Endothelial cell of umbilical vein (primary cell): ENCODE measurements around the gene RFFL. TPM values are rescaled to one million over a fixed set of nuclear protein-coding genes. Genes with fewer than 3 reads are reported as not detected.

Source experiments
- BruUV-seq: library from RNA; stranded (reverse); fragments of 400-500 nt; replicated peaks from 2 replicates; lab custom pipeline; 2021; lab: Mats Ljungman, UMichigan
- CTCF ChIA-PET: fragments of 300-600, 350-600 bp; sonication (Branson Sonifier 250); formaldehyde crosslinking; loops from one replicate; lab custom pipeline; 2021; ENCODE audit warnings: antibody characterized with exemption, inconsistent platforms; lab: Charles Lee
- POLR2A ChIA-PET: fragments of 300-600, 350-600 bp; sonication (Branson Sonifier 250); formaldehyde crosslinking; loops from one replicate; lab custom pipeline; 2021; ENCODE audit warnings: antibody characterized with exemption, inconsistent platforms; lab: Charles Lee
- DNase-seq: peaks from one replicate; pipeline ENCODE4 v3.0.0-alpha.2; 2011; ENCODE audit warnings: low read depth, low spot score
- FAIRE-seq: peaks from 2 replicates; lab custom pipeline; 2011; peaks lifted over from hg19 to GRCh38; lab: Jason Lieb, UNC
- H2AFZ ChIP-seq: 2 replicates; pipeline ENCODE4 v1.6.0; 2012; ENCODE audit warnings: low read depth, low read length, control low read depth, inconsistent platforms
- H3K27ac ChIP-seq: 2 replicates; pipeline ENCODE4 v1.5.1; 2011; ENCODE audit warnings: low read depth, mild to moderate bottlenecking, control low read depth, low read length, moderate library complexity; ENCODE audit not compliant: insufficient read depth
- H3K27me3 ChIP-seq, 2 experiments: 2 replicates each; pipeline versions ENCODE4 v1.6.0 to v1.6.1; 2011; ENCODE audit warnings: low read length in 2 of 2, mixed read lengths in 1 of 2; ENCODE audit not compliant: control insufficient read depth in 2 of 2, insufficient read depth in 2 of 2
- H3K36me3 ChIP-seq, 2 experiments: 2 replicates in 1 of 2; 3 replicates in 1 of 2; pipeline ENCODE4 v1.5.1; 2011; ENCODE audit warnings: low read length in 2 of 2, mild to moderate bottlenecking in 1 of 2, moderate library complexity in 1 of 2; ENCODE audit not compliant: control insufficient read depth in 2 of 2, insufficient read depth in 2 of 2; ENCODE audit errors: extremely low read depth in 1 of 2
- H3K4me1 ChIP-seq: 3 replicates; pipeline ENCODE4 v1.5.1; 2011; ENCODE audit warnings: mild to moderate bottlenecking, low read length; ENCODE audit not compliant: control insufficient read depth, insufficient read depth; ENCODE audit errors: extremely low read depth
- H3K4me2 ChIP-seq: 2 replicates; pipeline ENCODE4 v1.6.1; 2011; ENCODE audit warnings: low read length, control low read depth, mixed read lengths; ENCODE audit not compliant: insufficient read depth
- H3K4me3 ChIP-seq, 3 experiments: fragments of 200-600 bp in 1 of 3; sonication (generic), shearing (Covaris generic) in 1 of 3; replicated peaks in 1 of 3; 2 replicates each; pipeline ENCODE4 v1.5.1; 2011 to 2016; ENCODE audit warnings: control low read depth in 3 of 3, low read length in 3 of 3, mild to moderate bottlenecking in 2 of 3, inconsistent platforms in 1 of 3, low read depth in 1 of 3, moderate library complexity in 1 of 3; ENCODE audit not compliant: insufficient read depth in 1 of 3
- H3K79me2 ChIP-seq: 2 replicates; pipeline ENCODE4 v1.6.0; 2012; ENCODE audit warnings: low read length, inconsistent platforms; ENCODE audit not compliant: control insufficient read depth, insufficient read depth
- H3K9ac ChIP-seq: replicated peaks from 2 replicates; pipeline ENCODE3; 2011; ENCODE audit warnings: low read length, control low read depth; ENCODE audit not compliant: insufficient read depth; ENCODE audit errors: extremely low read depth
- H3K9me1 ChIP-seq: replicated peaks from 3 replicates; pipeline ENCODE4 v1.6.0; 2011; ENCODE audit warnings: mild to moderate bottlenecking, low read length; ENCODE audit not compliant: control insufficient read depth, insufficient read depth; ENCODE audit errors: extremely low read depth
- H3K9me3 ChIP-seq: replicated peaks from 2 replicates; pipeline ENCODE4 v1.5.1; 2012; ENCODE audit warnings: low read length, inconsistent platforms; ENCODE audit not compliant: control insufficient read depth, insufficient read depth
- H4K20me1 ChIP-seq: replicated peaks from 2 replicates; pipeline ENCODE3; 2011; ENCODE audit warnings: mild to moderate bottlenecking, low read length; ENCODE audit not compliant: control insufficient read depth, insufficient read depth; ENCODE audit errors: extremely low read depth
- EZH2 ChIP-seq: IDR thresholded peaks from 2 replicates; pipeline ENCODE4 v1.6.1; 2012; ENCODE audit warnings: borderline replicate concordance, low read depth, mild to moderate bottlenecking, moderate library complexity, low read length, inconsistent platforms; ENCODE audit not compliant: severe bottlenecking
- FOS ChIP-seq: IDR thresholded peaks from 2 replicates; pipeline ENCODE4 v1.6.1; 2011; ENCODE audit warnings: mild to moderate bottlenecking, low read length, moderate library complexity, borderline replicate concordance; ENCODE audit not compliant: insufficient read depth
- GATA2 ChIP-seq: IDR thresholded peaks from 2 replicates; pipeline ENCODE4 v1.7.0; 2011; ENCODE audit warnings: low read depth, mild to moderate bottlenecking, moderate library complexity, mixed read lengths, low read length; ENCODE audit not compliant: insufficient read length, insufficient read depth
- JUN ChIP-seq: IDR thresholded peaks from 2 replicates; pipeline ENCODE4 v1.6.1; 2011; ENCODE audit warnings: borderline replicate concordance, low read depth; ENCODE audit not compliant: insufficient read length, insufficient read depth
- MYC ChIP-seq: IDR thresholded peaks from one replicate; pipeline ENCODE4 v1.6.1; 2011; ENCODE audit warnings: mild to moderate bottlenecking, low read depth, low read length
- POLR2A ChIP-seq: IDR thresholded peaks from 2 replicates; pipeline ENCODE4 v1.6.1; 2012; ENCODE audit warnings: low read depth, mild to moderate bottlenecking, control low read depth, low read length
- POLR2AphosphoS5 ChIP-seq: IDR thresholded peaks from 2 replicates; pipeline ENCODE4 v1.6.1; 2012; ENCODE audit warnings: low read depth, mild to moderate bottlenecking, control low read depth, low read length, moderate library complexity; ENCODE audit not compliant: insufficient read depth
- dilution Hi-C: fragments of 300-500 bp; cut with MboI; formaldehyde crosslinking; loops from one replicate; pipeline ENCODE4 v1.15.0; 2019; ENCODE audit warnings: low sequenced_read_pairs; ENCODE audit not compliant: extremely low pct_ligation_motif_present
- intact Hi-C: fragments of 100-400 bp; cut with micrococcal nuclease; formaldehyde crosslinking; loops from one replicate; pipeline ENCODE4 v1.10.0; 2022
- polyA plus RNA-seq, 4 experiments: library from polyadenylated mRNA; depleted of rRNA in 3 of 4; stranded (reverse) in 3 of 4; unstranded in 1 of 4; fragments of >200 nt; gene quantifications; 2 replicates each; pipeline versions ENCODE4 v1.2.1 to v1.2.3, GENCODE V29; 2011 to 2012; ENCODE audit warnings: missing spikeins in 1 of 4
- total RNA-seq: library from RNA; stranded (reverse); gene quantifications from 2 replicates; pipeline ENCODE4 v1.2.3, GENCODE V29; 2021
- TF ChIP-seq, protein P1 (sequence below): IDR thresholded peaks from 2 replicates; pipeline ENCODE4 v1.6.1; 2011; ENCODE audit not compliant: insufficient read depth, insufficient read length
- TF ChIP-seq, protein P2 (sequence below), 2 donors: IDR thresholded peaks; 1 replicate in 1 of 2; 2 replicates in 1 of 2; pipeline ENCODE4 v1.5.1; 2011; ENCODE audit warnings: low read length in 2 of 2, mild to moderate bottlenecking in 2 of 2, moderate library complexity in 2 of 2, control low read depth in 1 of 2, inconsistent platforms in 1 of 2, low read depth in 1 of 2; ENCODE audit not compliant: insufficient read depth in 1 of 2; ENCODE audit errors: extremely low read depth in 1 of 2

Gene RFFL
- total and polyA plus RNA-seq, 2 donors (not counting 3 experiments of a cell fraction or from before 2014, with no cell fraction given): 7.0 to 14.1 TPM

DNA sequence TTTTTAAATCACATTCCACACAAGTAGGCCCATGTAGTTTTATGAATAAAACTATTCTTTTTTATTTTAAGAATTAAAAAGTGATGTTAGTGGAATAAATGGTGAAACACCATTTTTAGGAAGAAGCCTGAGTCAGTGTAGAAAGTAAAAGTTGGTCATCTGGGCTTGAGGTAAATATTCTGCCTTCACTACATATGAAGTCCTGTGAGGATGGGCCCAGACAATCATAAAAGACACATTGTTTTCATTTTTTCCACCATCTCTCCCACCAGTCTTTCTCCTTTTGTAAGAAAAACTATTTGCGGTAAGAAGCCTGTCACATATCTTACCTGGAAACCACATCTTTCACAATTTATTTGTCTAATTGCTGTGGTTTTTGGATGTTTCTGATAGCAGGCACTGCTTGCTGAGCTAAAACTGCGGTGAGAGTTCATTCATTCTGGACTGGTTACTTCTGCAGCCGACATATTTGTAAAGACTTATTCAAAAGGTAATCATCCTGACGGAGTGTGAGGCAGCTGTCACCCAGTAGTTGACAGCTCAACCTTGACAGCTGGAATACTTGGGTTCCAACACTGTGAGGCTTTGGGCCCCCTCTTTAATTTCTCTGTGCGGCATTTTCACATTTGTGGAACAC is 10.6 kb upstream of the RFFL start:
- no peak overlapping the region for H3K4me3 ChIP-seq
- no peak for DNase-seq
- ChIA-PET CTCF (interaction anchor here (1.1 to 1.3 kb wide), 2 partner anchors 10 to 16 kb away, joined by 3 to 5 read pairs; no protein-coding TSS in a partner anchor), POLR2A (no interaction called here)
- no peak overlapping the region for H2AFZ ChIP-seq
- TF ChIP-seq, protein P1, sequence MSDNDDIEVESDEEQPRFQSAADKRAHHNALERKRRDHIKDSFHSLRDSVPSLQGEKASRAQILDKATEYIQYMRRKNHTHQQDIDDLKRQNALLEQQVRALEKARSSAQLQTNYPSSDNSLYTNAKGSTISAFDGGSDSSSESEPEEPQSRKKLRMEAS: no peak
- TF ChIP-seq MYC: no peak
- H3K27me3 ChIP-seq: no peaks in the 10 kb centered on the region
- H3K9me1 ChIP-seq: no peaks in the 10 kb centered on the region
- no peaks in the 10 kb centered on the region for H4K20me1 ChIP-seq
- no peak overlapping the region for H3K9ac ChIP-seq
- H3K27ac ChIP-seq: no peak overlapping the region
- peaks cover 17% of the 10 kb centered on the region for H3K79me2 ChIP-seq
- no peaks in the 10 kb centered on the region for H3K36me3 ChIP-seq
- BruUV-seq: no TSS peak
- no peaks in the 10 kb centered on the region for H3K9me3 ChIP-seq
- no peak overlapping the region for H3K4me2 ChIP-seq
- peaks cover 4% of the 10 kb centered on the region for H3K4me1 ChIP-seq
- dilution Hi-C loops (no loop called here), intact Hi-C loops (no loop called here)
- FAIRE-seq: no peak

DNA sequence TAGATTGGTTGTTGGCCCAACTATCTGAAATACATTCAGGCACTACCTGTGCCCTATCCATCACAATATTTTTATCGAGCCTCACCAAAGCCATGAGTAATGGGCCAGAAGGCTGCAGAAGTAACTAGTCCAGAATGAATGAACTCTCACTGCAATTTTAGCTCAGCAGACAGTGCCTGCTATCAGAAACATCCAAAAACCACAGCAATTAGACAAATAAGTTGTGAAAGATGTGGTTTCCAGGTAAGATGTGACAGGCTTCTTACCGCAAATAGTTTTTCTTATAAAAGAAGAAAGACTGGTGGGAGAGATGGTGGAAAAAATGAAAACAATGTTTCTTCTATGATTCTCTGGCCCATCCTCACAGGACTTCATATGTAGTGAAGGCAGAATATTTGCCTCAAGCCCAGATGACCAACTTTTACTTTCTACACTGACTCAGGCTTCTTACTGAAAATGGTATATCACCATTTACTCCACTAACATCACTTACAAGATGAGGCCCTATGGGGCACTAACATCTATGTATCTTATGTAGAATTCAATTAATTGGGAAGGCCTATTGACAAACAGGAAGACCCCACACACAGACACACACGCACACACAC is 9.8 kb upstream of the RFFL start:
- no TSS peak for BruUV-seq
- peaks cover 4% of the 10 kb centered on the region for H3K4me1 ChIP-seq
- no peak overlapping the region for H3K9ac ChIP-seq
- intact Hi-C loops (no loop called here), dilution Hi-C loops (no loop called here)
- TF ChIP-seq JUN (no peak), POLR2A (no peak), POLR2AphosphoS5 (no peak), EZH2 (no peak), MYC (no peak), GATA2 (no peak), FOS (no peak)
- TF ChIP-seq, protein P1: no peak
- TF ChIP-seq, protein P2, sequence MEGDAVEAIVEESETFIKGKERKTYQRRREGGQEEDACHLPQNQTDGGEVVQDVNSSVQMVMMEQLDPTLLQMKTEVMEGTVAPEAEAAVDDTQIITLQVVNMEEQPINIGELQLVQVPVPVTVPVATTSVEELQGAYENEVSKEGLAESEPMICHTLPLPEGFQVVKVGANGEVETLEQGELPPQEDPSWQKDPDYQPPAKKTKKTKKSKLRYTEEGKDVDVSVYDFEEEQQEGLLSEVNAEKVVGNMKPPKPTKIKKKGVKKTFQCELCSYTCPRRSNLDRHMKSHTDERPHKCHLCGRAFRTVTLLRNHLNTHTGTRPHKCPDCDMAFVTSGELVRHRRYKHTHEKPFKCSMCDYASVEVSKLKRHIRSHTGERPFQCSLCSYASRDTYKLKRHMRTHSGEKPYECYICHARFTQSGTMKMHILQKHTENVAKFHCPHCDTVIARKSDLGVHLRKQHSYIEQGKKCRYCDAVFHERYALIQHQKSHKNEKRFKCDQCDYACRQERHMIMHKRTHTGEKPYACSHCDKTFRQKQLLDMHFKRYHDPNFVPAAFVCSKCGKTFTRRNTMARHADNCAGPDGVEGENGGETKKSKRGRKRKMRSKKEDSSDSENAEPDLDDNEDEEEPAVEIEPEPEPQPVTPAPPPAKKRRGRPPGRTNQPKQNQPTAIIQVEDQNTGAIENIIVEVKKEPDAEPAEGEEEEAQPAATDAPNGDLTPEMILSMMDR (IDR thresholded peaks at IDR 0.05; ENCODE audit: extremely low read depth in 1 of 2, insufficient read depth in 1 of 2, low read depth in 1 of 2, low read length in 2 of 2): no peak
- H3K4me2 ChIP-seq: no peak overlapping the region
- no peaks in the 10 kb centered on the region for H3K9me1 ChIP-seq
- CTCF ChIA-PET: no interaction called here
- no peak overlapping the region for H2AFZ ChIP-seq
- no peak overlapping the region for H3K27ac ChIP-seq
- H3K27me3 ChIP-seq: no peaks in the 10 kb centered on the region
- H4K20me1 ChIP-seq: no peaks in the 10 kb centered on the region
- H3K9me3 ChIP-seq: no peaks in the 10 kb centered on the region
- H3K36me3 ChIP-seq: no peaks in the 10 kb centered on the region
- POLR2A ChIA-PET: no interaction called here
- no peak for FAIRE-seq
- no peak for DNase-seq
- no peak overlapping the region for H3K4me3 ChIP-seq
- H3K79me2 ChIP-seq: peaks cover 17% of the 10 kb centered on the region
